HEK293 (cell line): ENCODE data around the gene INPP1.

Source experiments
- KLF10 ChIP-seq: fragments of 450-650 bp; IDR thresholded peaks from 2 replicates; pipeline ENCODE4 v1.5.1; 2018; ENCODE audit warnings: missing biosample characterization, mild to moderate bottlenecking, missing genetic modification characterization
- ZFP41 ChIP-seq: fragments of 450-650 bp; formaldehyde crosslinking; IDR thresholded peaks from 2 replicates; pipeline ENCODE4 v1.5.1; 2016; ENCODE audit warnings: missing biosample characterization, missing genetic modification characterization, borderline replicate concordance
- ZNF121 ChIP-seq: fragments of 450-650 bp; formaldehyde crosslinking; IDR thresholded peaks from 2 replicates; pipeline ENCODE4 v1.5.1; 2016; ENCODE audit warnings: missing biosample characterization, missing genetic modification characterization
- ZNF76 ChIP-seq: fragments of 450-650 bp; formaldehyde crosslinking; IDR thresholded peaks from 2 replicates; pipeline ENCODE4; 2016; ENCODE audit warnings: low read depth, missing biosample characterization, missing genetic modification characterization, borderline replicate concordance
- TF ChIP-seq, protein P1 (sequence below): fragments of 450-650 bp; formaldehyde crosslinking; IDR thresholded peaks from 2 replicates; pipeline ENCODE4 v1.5.1; 2016; ENCODE audit warnings: missing biosample characterization, missing genetic modification characterization
- TF ChIP-seq, protein P2 (sequence below): fragments of 450-650 bp; formaldehyde crosslinking; IDR thresholded peaks from 2 replicates; pipeline ENCODE4 v1.5.1; 2016; ENCODE audit warnings: missing biosample characterization, missing genetic modification characterization
- TF ChIP-seq, protein P3 (sequence below): fragments of 450-650 bp; formaldehyde crosslinking; IDR thresholded peaks from 2 replicates; pipeline ENCODE4 v1.5.1; 2016; ENCODE audit warnings: missing biosample characterization, missing genetic modification characterization
- TF ChIP-seq, protein P4 (sequence below): fragments of 450-650 bp; formaldehyde crosslinking; IDR thresholded peaks from 2 replicates; pipeline ENCODE4 v1.5.1; 2016; ENCODE audit warnings: missing biosample characterization, missing genetic modification characterization, low read depth

DNA sequence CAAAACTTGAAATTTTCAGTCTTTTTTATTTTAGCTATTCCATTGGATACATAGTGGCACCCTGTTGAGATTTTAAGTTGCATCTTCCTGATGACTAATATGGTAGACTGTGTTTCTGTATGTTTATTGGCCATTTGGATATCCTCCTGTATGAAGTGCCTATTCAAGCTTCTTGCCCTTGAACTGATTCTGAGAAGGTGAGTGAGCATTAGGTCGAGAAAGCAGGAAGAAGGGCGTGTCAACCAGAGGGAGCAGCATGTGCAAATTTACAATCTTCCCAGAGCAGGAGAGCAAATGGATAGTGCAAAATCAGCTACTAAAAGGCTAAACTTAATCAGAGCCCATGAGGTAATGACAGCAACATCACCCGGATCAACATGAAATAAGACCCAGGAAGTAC, 8.6 kb downstream of the INPP1 start:
- TF ChIP-seq ZFP41 (tag by site-specific recombination) (no peak), KLF10 (no peak), ZNF76 (tag by site-specific recombination) (no peak), ZNF121 (tag by site-specific recombination) (no peak)
- TF ChIP-seq, protein P1, sequence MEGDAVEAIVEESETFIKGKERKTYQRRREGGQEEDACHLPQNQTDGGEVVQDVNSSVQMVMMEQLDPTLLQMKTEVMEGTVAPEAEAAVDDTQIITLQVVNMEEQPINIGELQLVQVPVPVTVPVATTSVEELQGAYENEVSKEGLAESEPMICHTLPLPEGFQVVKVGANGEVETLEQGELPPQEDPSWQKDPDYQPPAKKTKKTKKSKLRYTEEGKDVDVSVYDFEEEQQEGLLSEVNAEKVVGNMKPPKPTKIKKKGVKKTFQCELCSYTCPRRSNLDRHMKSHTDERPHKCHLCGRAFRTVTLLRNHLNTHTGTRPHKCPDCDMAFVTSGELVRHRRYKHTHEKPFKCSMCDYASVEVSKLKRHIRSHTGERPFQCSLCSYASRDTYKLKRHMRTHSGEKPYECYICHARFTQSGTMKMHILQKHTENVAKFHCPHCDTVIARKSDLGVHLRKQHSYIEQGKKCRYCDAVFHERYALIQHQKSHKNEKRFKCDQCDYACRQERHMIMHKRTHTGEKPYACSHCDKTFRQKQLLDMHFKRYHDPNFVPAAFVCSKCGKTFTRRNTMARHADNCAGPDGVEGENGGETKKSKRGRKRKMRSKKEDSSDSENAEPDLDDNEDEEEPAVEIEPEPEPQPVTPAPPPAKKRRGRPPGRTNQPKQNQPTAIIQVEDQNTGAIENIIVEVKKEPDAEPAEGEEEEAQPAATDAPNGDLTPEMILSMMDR (tag by site-specific recombination) = no peak
- TF ChIP-seq, protein P2, sequence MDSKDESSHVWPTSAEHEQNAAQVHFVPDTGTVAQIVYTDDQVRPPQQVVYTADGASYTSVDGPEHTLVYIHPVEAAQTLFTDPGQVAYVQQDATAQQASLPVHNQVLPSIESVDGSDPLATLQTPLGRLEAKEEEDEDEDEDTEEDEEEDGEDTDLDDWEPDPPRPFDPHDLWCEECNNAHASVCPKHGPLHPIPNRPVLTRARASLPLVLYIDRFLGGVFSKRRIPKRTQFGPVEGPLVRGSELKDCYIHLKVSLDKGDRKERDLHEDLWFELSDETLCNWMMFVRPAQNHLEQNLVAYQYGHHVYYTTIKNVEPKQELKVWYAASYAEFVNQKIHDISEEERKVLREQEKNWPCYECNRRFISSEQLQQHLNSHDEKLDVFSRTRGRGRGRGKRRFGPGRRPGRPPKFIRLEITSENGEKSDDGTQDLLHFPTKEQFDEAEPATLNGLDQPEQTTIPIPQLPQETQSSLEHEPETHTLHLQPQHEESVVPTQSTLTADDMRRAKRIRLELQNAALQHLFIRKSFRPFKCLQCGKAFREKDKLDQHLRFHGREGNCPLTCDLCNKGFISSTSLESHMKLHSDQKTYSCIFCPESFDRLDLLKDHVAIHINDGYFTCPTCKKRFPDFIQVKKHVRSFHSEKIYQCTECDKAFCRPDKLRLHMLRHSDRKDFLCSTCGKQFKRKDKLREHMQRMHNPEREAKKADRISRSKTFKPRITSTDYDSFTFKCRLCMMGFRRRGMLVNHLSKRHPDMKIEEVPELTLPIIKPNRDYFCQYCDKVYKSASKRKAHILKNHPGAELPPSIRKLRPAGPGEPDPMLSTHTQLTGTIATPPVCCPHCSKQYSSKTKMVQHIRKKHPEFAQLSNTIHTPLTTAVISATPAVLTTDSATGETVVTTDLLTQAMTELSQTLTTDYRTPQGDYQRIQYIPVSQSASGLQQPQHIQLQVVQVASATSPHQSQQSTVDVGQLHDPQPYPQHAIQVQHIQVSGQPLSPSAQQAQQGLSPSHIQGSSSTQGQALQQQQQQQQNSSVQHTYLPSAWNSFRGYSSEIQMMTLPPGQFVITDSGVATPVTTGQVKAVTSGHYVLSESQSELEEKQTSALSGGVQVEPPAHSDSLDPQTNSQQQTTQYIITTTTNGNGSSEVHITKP (tag by site-specific recombination) = no peak
- TF ChIP-seq, protein P3, sequence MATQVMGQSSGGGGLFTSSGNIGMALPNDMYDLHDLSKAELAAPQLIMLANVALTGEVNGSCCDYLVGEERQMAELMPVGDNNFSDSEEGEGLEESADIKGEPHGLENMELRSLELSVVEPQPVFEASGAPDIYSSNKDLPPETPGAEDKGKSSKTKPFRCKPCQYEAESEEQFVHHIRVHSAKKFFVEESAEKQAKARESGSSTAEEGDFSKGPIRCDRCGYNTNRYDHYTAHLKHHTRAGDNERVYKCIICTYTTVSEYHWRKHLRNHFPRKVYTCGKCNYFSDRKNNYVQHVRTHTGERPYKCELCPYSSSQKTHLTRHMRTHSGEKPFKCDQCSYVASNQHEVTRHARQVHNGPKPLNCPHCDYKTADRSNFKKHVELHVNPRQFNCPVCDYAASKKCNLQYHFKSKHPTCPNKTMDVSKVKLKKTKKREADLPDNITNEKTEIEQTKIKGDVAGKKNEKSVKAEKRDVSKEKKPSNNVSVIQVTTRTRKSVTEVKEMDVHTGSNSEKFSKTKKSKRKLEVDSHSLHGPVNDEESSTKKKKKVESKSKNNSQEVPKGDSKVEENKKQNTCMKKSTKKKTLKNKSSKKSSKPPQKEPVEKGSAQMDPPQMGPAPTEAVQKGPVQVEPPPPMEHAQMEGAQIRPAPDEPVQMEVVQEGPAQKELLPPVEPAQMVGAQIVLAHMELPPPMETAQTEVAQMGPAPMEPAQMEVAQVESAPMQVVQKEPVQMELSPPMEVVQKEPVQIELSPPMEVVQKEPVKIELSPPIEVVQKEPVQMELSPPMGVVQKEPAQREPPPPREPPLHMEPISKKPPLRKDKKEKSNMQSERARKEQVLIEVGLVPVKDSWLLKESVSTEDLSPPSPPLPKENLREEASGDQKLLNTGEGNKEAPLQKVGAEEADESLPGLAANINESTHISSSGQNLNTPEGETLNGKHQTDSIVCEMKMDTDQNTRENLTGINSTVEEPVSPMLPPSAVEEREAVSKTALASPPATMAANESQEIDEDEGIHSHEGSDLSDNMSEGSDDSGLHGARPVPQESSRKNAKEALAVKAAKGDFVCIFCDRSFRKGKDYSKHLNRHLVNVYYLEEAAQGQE (tag by site-specific recombination) = no peak
- TF ChIP-seq, protein P4, sequence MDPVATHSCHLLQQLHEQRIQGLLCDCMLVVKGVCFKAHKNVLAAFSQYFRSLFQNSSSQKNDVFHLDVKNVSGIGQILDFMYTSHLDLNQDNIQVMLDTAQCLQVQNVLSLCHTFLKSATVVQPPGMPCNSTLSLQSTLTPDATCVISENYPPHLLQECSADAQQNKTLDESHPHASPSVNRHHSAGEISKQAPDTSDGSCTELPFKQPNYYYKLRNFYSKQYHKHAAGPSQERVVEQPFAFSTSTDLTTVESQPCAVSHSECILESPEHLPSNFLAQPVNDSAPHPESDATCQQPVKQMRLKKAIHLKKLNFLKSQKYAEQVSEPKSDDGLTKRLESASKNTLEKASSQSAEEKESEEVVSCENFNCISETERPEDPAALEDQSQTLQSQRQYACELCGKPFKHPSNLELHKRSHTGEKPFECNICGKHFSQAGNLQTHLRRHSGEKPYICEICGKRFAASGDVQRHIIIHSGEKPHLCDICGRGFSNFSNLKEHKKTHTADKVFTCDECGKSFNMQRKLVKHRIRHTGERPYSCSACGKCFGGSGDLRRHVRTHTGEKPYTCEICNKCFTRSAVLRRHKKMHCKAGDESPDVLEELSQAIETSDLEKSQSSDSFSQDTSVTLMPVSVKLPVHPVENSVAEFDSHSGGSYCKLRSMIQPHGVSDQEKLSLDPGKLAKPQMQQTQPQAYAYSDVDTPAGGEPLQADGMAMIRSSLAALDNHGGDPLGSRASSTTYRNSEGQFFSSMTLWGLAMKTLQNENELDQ (tag by site-specific recombination) = no peak
